ENCODE measurements around the gene NT5DC2. TPM values are rescaled to one million over a fixed set of nuclear protein-coding genes. Genes with fewer than 3 reads are reported as not detected.

Gene NT5DC2
- total RNA-seq, 1 experiment from 2014 or later = 212 TPM

- DNase-seq = no peak
- Mint-ChIP-seq H3K4me3 (ENCODE audit: unreplicated experiment) (no peak overlapping the region), H3K4me1 (ENCODE audit: low read depth, unreplicated experiment) (no peaks in the 10 kb centered on the region), H3K36me3 (ENCODE audit: insufficient read depth, unreplicated experiment) (peaks cover 22% of the 10 kb centered on the region), H3K27me3 (ENCODE audit: insufficient read depth, unreplicated experiment) (no peaks in the 10 kb centered on the region), H3K27ac (ENCODE audit: unreplicated experiment) (no peak overlapping the region), H3K9me3 (ENCODE audit: unreplicated experiment) (no peaks in the 10 kb centered on the region)
- Histone ChIP-seq H3K4me3 (ENCODE audit: low read depth, low read length) (no peak overlapping the region), H3K36me3 (ENCODE audit: control insufficient read depth, insufficient read depth, low read length) (0 out of 2 replicates have a peak, but pooled peaks cover 1% of the 10 kb centered on the region), H3K27me3 (replicated peaks; ENCODE audit: control insufficient read depth, insufficient read depth, low read length) (no peaks in the 10 kb centered on the region), H3K4me1 (no peaks in the 10 kb centered on the region), H3K9me3 (no peaks in the 10 kb centered on the region)
- intact Hi-C loops (cut with micrococcal nuclease; ENCODE audit: unreplicated experiment) = no loop called here
- BruUV-seq (replicated peaks) = no TSS peak
- no peak for TF ChIP-seq CTCF (IDR thresholded peaks at IDR 0.05; ENCODE audit: insufficient read depth in 1 of 2, low read depth in 1 of 2, low read length in 1 of 2, severe bottlenecking in 1 of 2, unreplicated experiment in 1 of 2)
- ChIA-PET CTCF (no interaction called here), POLR2A (no interaction called here)
Measured at GRCh38 chr3:52492059-52492458, 41.6 kb downstream of the NT5DC2 start.

GRCh38 chr3:52490939-52491526 is 42.6 kb downstream of the NT5DC2 start:
- no TSS peak for BruUV-seq (replicated peaks)

More at GRCh38 chr3:52490939-52491526, 42.6 kb downstream of the NT5DC2 start:
- Mint-ChIP-seq H3K4me3 (ENCODE audit: unreplicated experiment) (no peak overlapping the region), H3K4me1 (ENCODE audit: low read depth, unreplicated experiment) (no peaks in the 10 kb centered on the region), H3K9me3 (ENCODE audit: unreplicated experiment) (no peaks in the 10 kb centered on the region), H3K27me3 (ENCODE audit: insufficient read depth, unreplicated experiment) (no peaks in the 10 kb centered on the region), H3K36me3 (ENCODE audit: insufficient read depth, unreplicated experiment) (peaks cover 22% of the 10 kb centered on the region), H3K27ac (ENCODE audit: unreplicated experiment) (no peak overlapping the region)
- CTCF ChIA-PET = interaction anchor here (0.9 kb wide), 1 partner anchor 34 kb away, joined by 3 read pairs; no protein-coding TSS in a partner anchor
- Histone ChIP-seq H3K4me1 (no peaks in the 10 kb centered on the region), H3K36me3 (ENCODE audit: control insufficient read depth, insufficient read depth, low read length) (0 out of 2 replicates have a peak, but pooled peaks cover 1% of the 10 kb centered on the region), H3K9me3 (no peaks in the 10 kb centered on the region), H3K27me3 (replicated peaks; ENCODE audit: control insufficient read depth, insufficient read depth, low read length) (no peaks in the 10 kb centered on the region), H3K4me3 (ENCODE audit: low read depth, low read length) (no peak overlapping the region)
- intact Hi-C loops (cut with micrococcal nuclease; ENCODE audit: unreplicated experiment) = no loop called here
- DNase-seq = no peak
- no peak for TF ChIP-seq CTCF (IDR thresholded peaks at IDR 0.05; ENCODE audit: insufficient read depth in 1 of 2, low read depth in 1 of 2, low read length in 1 of 2, severe bottlenecking in 1 of 2, unreplicated experiment in 1 of 2)
- POLR2A ChIA-PET = no interaction called here

Data from Caco-2 (cell line).